ENCODE measurements around the gene MYO5C. TPM values are rescaled to one million over a fixed set of nuclear protein-coding genes. Genes with fewer than 3 reads are reported as not detected.
A peak's percentile ranks its signal among the peaks of the same experiment; 100 is the strongest.

The MYO5C gene
- total and polyA plus RNA-seq, 2 of the 13 experiments (the other 11 are each of a cell fraction or from before 2014, with no cell fraction given), result 15.7 to 23.7 TPM

DNA sequence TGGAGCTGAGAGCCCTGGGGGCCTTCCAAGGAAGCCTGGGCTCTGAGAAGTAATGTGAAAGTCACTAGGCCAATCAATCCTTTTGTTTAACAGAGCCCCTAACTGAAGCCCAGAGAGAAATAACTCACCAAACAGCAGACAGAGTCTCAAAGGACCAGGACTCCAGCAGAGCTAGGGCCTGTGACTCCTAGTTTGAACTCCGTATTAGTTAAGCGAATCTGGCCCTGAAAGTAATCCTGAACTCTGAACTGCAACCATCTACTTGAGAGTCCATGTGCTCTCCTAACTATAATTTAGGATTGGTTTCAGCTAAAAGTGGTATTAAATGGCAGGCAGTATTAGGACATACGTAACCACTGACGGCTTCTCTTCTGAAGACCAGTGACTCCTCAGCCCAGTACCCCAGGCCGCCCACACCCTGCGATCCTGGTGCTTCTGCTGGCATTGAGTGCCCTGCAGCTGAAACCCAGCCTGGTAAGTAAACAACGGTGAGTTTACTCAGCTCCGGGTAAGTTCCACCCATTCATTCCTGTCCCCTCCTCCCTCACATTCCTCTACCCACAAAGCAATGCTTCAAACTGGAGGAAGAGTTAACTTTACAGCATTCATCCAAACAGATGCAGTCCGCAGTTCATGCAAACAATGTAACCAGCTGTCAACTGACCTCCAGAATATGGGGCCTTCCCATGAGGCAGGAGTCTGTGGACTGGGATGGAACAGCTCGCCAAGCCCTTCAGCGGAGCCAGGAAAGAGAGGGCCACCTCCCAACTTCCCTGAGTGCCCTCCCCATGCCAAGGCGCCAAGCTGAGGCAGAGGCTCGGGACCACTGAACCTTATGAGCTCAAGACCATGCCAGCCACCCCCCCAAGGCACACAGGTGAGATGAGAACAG lies 7.3 kb downstream of the MYO5C start (continued):
- TF ChIP-seq ZNF781 (CRISPR knock-in tag; IDR thresholded peaks at IDR 0.05; ENCODE audit: borderline replicate concordance, not compliant biosample characterization), result peak; percentile 38
- peak; percentile 77 for TF ChIP-seq HOXD1 (CRISPR knock-in tag; IDR thresholded peaks at IDR 0.05)
- 0 out of 2 replicates have a peak, but pooled peaks have one; percentile 28 for TF ChIP-seq ZMAT3 (CRISPR knock-in tag; conservative IDR thresholded peaks at IDR 0.05)
- TF ChIP-seq, protein P1, sequence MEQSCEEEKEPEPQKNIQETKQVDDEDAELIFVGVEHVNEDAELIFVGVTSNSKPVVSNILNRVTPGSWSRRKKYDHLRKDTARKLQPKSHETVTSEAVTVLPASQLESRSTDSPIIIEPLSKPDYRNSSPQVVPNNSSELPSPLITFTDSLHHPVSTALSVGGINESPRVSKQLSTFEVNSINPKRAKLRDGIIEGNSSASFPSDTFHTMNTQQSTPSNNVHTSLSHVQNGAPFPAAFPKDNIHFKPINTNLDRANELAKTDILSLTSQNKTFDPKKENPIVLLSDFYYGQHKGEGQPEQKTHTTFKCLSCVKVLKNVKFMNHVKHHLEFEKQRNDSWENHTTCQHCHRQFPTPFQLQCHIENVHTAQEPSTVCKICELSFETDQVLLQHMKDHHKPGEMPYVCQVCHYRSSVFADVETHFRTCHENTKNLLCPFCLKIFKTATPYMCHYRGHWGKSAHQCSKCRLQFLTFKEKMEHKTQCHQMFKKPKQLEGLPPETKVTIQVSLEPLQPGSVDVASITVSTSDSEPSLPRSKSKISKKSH (CRISPR knock-in tag; IDR thresholded peaks at IDR 0.05; ENCODE audit: borderline replicate concordance), result no peak
- TF ChIP-seq KLF6 (CRISPR knock-in tag; IDR thresholded peaks at IDR 0.05), result 0 out of 2 replicates have a peak, but pooled peaks have one; percentile 73
- TF ChIP-seq, protein P2, sequence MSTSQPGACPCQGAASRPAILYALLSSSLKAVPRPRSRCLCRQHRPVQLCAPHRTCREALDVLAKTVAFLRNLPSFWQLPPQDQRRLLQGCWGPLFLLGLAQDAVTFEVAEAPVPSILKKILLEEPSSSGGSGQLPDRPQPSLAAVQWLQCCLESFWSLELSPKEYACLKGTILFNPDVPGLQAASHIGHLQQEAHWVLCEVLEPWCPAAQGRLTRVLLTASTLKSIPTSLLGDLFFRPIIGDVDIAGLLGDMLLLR (CRISPR knock-in tag; IDR thresholded peaks at IDR 0.05), result 0 out of 2 replicates have a peak, but pooled peaks have one; percentile 31
- TF ChIP-seq, protein P3, sequence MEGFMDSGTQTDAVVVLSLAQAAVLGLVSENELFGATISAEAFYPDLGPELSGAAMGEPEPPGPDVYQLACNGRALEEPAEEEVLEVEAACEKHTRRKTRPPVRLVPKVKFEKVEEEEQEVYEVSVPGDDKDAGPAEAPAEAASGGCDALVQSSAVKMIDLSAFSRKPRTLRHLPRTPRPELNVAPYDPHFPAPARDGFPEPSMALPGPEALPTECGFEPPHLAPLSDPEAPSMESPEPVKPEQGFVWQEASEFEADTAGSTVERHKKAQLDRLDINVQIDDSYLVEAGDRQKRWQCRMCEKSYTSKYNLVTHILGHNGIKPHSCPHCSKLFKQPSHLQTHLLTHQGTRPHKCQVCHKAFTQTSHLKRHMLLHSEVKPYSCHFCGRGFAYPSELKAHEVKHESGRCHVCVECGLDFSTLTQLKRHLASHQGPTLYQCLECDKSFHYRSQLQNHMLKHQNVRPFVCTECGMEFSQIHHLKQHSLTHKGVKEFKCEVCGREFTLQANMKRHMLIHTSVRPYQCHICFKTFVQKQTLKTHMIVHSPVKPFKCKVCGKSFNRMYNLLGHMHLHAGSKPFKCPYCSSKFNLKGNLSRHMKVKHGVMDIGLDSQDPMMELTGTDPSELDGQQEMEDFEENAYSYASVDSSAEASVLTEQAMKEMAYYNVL (CRISPR knock-in tag; IDR thresholded peaks at IDR 0.05; ENCODE audit: borderline replicate concordance), result peak; percentile 88
- no peak for TF ChIP-seq KLF9 (CRISPR knock-in tag; IDR thresholded peaks at IDR 0.05; ENCODE audit: low read depth)
- TF ChIP-seq, protein P4, sequence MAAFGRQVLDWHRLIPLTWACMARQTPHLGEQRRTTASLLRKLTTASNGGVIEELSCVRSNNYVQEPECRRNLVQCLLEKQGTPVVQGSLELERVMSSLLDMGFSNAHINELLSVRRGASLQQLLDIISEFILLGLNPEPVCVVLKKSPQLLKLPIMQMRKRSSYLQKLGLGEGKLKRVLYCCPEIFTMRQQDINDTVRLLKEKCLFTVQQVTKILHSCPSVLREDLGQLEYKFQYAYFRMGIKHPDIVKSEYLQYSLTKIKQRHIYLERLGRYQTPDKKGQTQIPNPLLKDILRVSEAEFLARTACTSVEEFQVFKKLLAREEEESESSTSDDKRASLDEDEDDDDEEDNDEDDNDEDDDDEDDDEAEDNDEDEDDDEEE (CRISPR knock-in tag; IDR thresholded peaks at IDR 0.05), result peak; percentile 89; the same call in 1 of the 2 replicates
- TF ChIP-seq KDM1A (CRISPR knock-in tag; IDR thresholded peaks at IDR 0.05), result peak; percentile 49; the same call in 1 of the 2 replicates
- peak; percentile 33; the same call in 1 of the 2 replicates for TF ChIP-seq KDM5B (CRISPR knock-in tag; IDR thresholded peaks at IDR 0.05; ENCODE audit: borderline replicate concordance)
- TF ChIP-seq, protein P5, sequence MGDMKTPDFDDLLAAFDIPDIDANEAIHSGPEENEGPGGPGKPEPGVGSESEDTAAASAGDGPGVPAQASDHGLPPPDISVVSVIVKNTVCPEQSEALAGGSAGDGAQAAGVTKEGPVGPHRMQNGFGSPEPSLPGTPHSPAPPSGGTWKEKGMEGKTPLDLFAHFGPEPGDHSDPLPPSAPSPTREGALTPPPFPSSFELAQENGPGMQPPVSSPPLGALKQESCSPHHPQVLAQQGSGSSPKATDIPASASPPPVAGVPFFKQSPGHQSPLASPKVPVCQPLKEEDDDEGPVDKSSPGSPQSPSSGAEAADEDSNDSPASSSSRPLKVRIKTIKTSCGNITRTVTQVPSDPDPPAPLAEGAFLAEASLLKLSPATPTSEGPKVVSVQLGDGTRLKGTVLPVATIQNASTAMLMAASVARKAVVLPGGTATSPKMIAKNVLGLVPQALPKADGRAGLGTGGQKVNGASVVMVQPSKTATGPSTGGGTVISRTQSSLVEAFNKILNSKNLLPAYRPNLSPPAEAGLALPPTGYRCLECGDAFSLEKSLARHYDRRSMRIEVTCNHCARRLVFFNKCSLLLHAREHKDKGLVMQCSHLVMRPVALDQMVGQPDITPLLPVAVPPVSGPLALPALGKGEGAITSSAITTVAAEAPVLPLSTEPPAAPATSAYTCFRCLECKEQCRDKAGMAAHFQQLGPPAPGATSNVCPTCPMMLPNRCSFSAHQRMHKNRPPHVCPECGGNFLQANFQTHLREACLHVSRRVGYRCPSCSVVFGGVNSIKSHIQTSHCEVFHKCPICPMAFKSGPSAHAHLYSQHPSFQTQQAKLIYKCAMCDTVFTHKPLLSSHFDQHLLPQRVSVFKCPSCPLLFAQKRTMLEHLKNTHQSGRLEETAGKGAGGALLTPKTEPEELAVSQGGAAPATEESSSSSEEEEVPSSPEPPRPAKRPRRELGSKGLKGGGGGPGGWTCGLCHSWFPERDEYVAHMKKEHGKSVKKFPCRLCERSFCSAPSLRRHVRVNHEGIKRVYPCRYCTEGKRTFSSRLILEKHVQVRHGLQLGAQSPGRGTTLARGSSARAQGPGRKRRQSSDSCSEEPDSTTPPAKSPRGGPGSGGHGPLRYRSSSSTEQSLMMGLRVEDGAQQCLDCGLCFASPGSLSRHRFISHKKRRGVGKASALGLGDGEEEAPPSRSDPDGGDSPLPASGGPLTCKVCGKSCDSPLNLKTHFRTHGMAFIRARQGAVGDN (CRISPR knock-in tag; IDR thresholded peaks at IDR 0.05), result peak; percentile 92
- TF ChIP-seq, protein P6, sequence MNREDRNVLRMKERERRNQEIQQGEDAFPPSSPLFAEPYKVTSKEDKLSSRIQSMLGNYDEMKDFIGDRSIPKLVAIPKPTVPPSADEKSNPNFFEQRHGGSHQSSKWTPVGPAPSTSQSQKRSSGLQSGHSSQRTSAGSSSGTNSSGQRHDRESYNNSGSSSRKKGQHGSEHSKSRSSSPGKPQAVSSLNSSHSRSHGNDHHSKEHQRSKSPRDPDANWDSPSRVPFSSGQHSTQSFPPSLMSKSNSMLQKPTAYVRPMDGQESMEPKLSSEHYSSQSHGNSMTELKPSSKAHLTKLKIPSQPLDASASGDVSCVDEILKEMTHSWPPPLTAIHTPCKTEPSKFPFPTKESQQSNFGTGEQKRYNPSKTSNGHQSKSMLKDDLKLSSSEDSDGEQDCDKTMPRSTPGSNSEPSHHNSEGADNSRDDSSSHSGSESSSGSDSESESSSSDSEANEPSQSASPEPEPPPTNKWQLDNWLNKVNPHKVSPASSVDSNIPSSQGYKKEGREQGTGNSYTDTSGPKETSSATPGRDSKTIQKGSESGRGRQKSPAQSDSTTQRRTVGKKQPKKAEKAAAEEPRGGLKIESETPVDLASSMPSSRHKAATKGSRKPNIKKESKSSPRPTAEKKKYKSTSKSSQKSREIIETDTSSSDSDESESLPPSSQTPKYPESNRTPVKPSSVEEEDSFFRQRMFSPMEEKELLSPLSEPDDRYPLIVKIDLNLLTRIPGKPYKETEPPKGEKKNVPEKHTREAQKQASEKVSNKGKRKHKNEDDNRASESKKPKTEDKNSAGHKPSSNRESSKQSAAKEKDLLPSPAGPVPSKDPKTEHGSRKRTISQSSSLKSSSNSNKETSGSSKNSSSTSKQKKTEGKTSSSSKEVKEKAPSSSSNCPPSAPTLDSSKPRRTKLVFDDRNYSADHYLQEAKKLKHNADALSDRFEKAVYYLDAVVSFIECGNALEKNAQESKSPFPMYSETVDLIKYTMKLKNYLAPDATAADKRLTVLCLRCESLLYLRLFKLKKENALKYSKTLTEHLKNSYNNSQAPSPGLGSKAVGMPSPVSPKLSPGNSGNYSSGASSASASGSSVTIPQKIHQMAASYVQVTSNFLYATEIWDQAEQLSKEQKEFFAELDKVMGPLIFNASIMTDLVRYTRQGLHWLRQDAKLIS (CRISPR knock-in tag; IDR thresholded peaks at IDR 0.05), result no peak
